ENCODE data around the gene SCML1.

The SCML1 gene

GRCh38 chrX:17769701-17770269, 32.5 kb downstream of the SCML1 start:
- no peak for ATAC-seq
- TF ChIP-seq ZFP3 (CRISPR knock-in tag; IDR thresholded peaks at IDR 0.05), result no peak
- TF ChIP-seq PATZ1 (CRISPR knock-in tag; IDR thresholded peaks at IDR 0.05; ENCODE audit: borderline replicate concordance), result no peak
- TF ChIP-seq, protein P1, sequence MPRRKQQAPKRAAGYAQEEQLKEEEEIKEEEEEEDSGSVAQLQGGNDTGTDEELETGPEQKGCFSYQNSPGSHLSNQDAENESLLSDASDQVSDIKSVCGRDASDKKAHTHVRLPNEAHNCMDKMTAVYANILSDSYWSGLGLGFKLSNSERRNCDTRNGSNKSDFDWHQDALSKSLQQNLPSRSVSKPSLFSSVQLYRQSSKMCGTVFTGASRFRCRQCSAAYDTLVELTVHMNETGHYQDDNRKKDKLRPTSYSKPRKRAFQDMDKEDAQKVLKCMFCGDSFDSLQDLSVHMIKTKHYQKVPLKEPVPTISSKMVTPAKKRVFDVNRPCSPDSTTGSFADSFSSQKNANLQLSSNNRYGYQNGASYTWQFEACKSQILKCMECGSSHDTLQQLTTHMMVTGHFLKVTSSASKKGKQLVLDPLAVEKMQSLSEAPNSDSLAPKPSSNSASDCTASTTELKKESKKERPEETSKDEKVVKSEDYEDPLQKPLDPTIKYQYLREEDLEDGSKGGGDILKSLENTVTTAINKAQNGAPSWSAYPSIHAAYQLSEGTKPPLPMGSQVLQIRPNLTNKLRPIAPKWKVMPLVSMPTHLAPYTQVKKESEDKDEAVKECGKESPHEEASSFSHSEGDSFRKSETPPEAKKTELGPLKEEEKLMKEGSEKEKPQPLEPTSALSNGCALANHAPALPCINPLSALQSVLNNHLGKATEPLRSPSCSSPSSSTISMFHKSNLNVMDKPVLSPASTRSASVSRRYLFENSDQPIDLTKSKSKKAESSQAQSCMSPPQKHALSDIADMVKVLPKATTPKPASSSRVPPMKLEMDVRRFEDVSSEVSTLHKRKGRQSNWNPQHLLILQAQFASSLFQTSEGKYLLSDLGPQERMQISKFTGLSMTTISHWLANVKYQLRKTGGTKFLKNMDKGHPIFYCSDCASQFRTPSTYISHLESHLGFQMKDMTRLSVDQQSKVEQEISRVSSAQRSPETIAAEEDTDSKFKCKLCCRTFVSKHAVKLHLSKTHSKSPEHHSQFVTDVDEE (CRISPR knock-in tag; IDR thresholded peaks at IDR 0.05), result no peak
- TF ChIP-seq ESRRG (CRISPR knock-in tag; IDR thresholded peaks at IDR 0.05), result no peak
- TF ChIP-seq CREB5 (CRISPR knock-in tag; IDR thresholded peaks at IDR 0.05; ENCODE audit: low read depth), result no peak
- no peak for TF ChIP-seq ZFP30 (CRISPR knock-in tag; IDR thresholded peaks at IDR 0.05)

GRCh38 chrX:17773221-17773876, 36.1 kb downstream of the SCML1 start:
- ATAC-seq, result no peak
- TF ChIP-seq ZC3H10 (CRISPR knock-in tag; IDR thresholded peaks at IDR 0.05), result no peak
- TF ChIP-seq ZNF565 (CRISPR knock-in tag; conservative IDR thresholded peaks at IDR 0.05; ENCODE audit: low read depth), result no peak
- no peak for TF ChIP-seq CREB5 (CRISPR knock-in tag; IDR thresholded peaks at IDR 0.05; ENCODE audit: low read depth)
- no peak for TF ChIP-seq ZNF8 (CRISPR knock-in tag; IDR thresholded peaks at IDR 0.05)
- TF ChIP-seq SNAI2 (CRISPR knock-in tag; IDR thresholded peaks at IDR 0.05), result no peak
- TF ChIP-seq BACH2 (CRISPR knock-in tag; IDR thresholded peaks at IDR 0.05; ENCODE audit: borderline replicate concordance), result no peak
- TF ChIP-seq, protein P1 (CRISPR knock-in tag; IDR thresholded peaks at IDR 0.05), result no peak
- TF ChIP-seq ZFP3 (CRISPR knock-in tag; IDR thresholded peaks at IDR 0.05), result no peak
- no peak for TF ChIP-seq GLIS3 (CRISPR knock-in tag; IDR thresholded peaks at IDR 0.05)
- no peak for TF ChIP-seq POU6F1 (CRISPR knock-in tag; IDR thresholded peaks at IDR 0.05; ENCODE audit: borderline replicate concordance, low read depth)
- no peak for TF ChIP-seq PATZ1 (CRISPR knock-in tag; IDR thresholded peaks at IDR 0.05; ENCODE audit: borderline replicate concordance)
- no peak for TF ChIP-seq ISL1 (CRISPR knock-in tag; IDR thresholded peaks at IDR 0.05)
- TF ChIP-seq ARNTL (CRISPR knock-in tag; IDR thresholded peaks at IDR 0.05; ENCODE audit: borderline replicate concordance, low read depth), result no peak
- no peak for TF ChIP-seq ZFP30 (CRISPR knock-in tag; IDR thresholded peaks at IDR 0.05)

Measured in SK-N-SH treated with all-trans-retinoic acid at 6 μM for 48 hours (cell line).